ENCODE results near the gene CEP120.

The CEP120 gene

GRCh38 chr5:123455095-123455494, 31.9 kb upstream of the CEP120 start:
- Histone ChIP-seq H3K27me3 (ENCODE audit: insufficient read depth, poor library complexity, severe bottlenecking) (no peaks in the 10 kb centered on the region), H3K27ac (replicated peaks) (no peak overlapping the region), H3K4me3 (replicated peaks; ENCODE audit: insufficient read depth, low read length) (no peak overlapping the region)
- no peak for DNase-seq (ENCODE audit: low read depth in 1 of 2, low spot score in 1 of 2)
- no peak for TF ChIP-seq SPI1 (IDR thresholded peaks at IDR 0.05; ENCODE audit: borderline replicate concordance, low read depth)
- no peak for TF ChIP-seq REST (IDR thresholded peaks at IDR 0.05; ENCODE audit: insufficient replicate concordance, low read depth)
- no peak for TF ChIP-seq POLR2AphosphoS5 (IDR thresholded peaks at IDR 0.05; ENCODE audit: low read depth)
- TF ChIP-seq GABPA (IDR thresholded peaks at IDR 0.05; ENCODE audit: low read depth) = no peak
- TF ChIP-seq, protein P1, sequence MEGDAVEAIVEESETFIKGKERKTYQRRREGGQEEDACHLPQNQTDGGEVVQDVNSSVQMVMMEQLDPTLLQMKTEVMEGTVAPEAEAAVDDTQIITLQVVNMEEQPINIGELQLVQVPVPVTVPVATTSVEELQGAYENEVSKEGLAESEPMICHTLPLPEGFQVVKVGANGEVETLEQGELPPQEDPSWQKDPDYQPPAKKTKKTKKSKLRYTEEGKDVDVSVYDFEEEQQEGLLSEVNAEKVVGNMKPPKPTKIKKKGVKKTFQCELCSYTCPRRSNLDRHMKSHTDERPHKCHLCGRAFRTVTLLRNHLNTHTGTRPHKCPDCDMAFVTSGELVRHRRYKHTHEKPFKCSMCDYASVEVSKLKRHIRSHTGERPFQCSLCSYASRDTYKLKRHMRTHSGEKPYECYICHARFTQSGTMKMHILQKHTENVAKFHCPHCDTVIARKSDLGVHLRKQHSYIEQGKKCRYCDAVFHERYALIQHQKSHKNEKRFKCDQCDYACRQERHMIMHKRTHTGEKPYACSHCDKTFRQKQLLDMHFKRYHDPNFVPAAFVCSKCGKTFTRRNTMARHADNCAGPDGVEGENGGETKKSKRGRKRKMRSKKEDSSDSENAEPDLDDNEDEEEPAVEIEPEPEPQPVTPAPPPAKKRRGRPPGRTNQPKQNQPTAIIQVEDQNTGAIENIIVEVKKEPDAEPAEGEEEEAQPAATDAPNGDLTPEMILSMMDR (IDR thresholded peaks at IDR 0.05; ENCODE audit: insufficient read depth, low read length) = no peak

DNA sequence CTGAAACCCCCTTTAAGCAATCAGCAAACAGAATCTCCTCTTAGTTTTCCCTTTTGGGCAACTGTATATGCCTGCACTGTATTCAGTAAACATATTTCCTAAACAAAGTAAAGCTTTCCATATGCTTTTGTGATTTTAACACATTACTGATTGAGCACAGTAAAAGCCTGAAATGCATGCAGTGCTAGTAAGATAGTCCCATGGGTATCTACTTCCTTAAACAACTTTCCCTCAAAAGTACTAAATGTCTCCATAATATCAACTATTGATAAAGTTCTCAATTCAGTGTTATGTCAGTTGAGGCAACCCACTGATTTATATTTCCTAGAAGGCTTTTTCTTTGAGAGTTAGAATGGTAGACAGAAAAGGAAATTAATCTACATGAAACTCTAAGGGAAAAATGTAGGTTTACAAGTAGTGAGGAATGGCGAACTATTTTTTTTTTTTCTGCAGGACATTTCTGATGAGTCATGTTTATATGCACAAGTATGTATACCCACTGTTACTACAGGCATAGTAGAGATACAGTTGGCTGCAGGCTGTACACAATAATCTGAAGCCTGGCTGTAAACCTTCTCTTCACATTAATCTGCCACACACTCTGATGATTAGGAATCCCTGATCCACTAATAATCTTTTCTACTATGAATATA, 31.2 kb upstream of the CEP120 start:
- TF ChIP-seq REST (IDR thresholded peaks at IDR 0.05; ENCODE audit: insufficient replicate concordance, low read depth) (no peak), POLR2AphosphoS5 (IDR thresholded peaks at IDR 0.05; ENCODE audit: low read depth) (no peak)

DNA sequence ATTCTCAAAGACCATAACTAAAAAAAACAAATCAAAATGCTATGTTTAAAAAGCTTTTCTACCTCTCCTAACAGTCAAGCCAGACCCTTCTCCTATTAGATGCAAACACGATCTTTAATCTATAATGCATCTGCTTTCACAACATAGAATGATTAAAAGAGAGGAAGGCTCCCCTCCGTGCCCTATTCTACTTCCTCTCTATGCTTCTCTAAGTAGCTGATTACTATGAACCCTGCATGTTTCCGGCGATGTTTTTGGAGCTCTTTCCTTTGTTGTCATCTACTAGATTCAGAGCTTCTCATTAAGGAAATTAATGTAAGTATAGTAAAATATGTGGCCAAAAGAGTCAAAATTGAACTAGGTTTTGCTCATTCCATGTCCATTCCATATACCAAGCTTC, 29.2 kb upstream of the CEP120 start:
- TF ChIP-seq, protein P1 (IDR thresholded peaks at IDR 0.05; ENCODE audit: insufficient read depth, low read length) = no peak
- no peak for TF ChIP-seq GABPA (IDR thresholded peaks at IDR 0.05; ENCODE audit: low read depth)
- TF ChIP-seq REST (IDR thresholded peaks at IDR 0.05; ENCODE audit: insufficient replicate concordance, low read depth) = no peak
- TF ChIP-seq POLR2AphosphoS5 (IDR thresholded peaks at IDR 0.05; ENCODE audit: low read depth) = no peak
- TF ChIP-seq SPI1 (IDR thresholded peaks at IDR 0.05; ENCODE audit: borderline replicate concordance, low read depth) = no peak
- H3K27ac ChIP-seq (replicated peaks) = no peak overlapping the region
- H3K27me3 ChIP-seq (ENCODE audit: insufficient read depth, poor library complexity, severe bottlenecking) = no peaks in the 10 kb centered on the region
- DNase-seq (ENCODE audit: low read depth in 1 of 2, low spot score in 1 of 2) = no peak
- no peak overlapping the region for H3K4me3 ChIP-seq (replicated peaks; ENCODE audit: insufficient read depth, low read length)

More for the DNA sequence above, 31.2 kb upstream of the CEP120 start:
- Histone ChIP-seq H3K27ac (replicated peaks) (no peak overlapping the region), H3K4me3 (replicated peaks; ENCODE audit: insufficient read depth, low read length) (no peak overlapping the region), H3K27me3 (ENCODE audit: insufficient read depth, poor library complexity, severe bottlenecking) (no peaks in the 10 kb centered on the region)
- DNase-seq (ENCODE audit: low read depth in 1 of 2, low spot score in 1 of 2) = no peak

Measured in HL-60 (cell line).